ENCODE measurements around the gene ELP2.
"Not testable (repeated sequence)": the region's sequence is repeated elsewhere in the genome, so short reads cannot be mapped to it uniquely, and the experiment has no call there.

DNA sequence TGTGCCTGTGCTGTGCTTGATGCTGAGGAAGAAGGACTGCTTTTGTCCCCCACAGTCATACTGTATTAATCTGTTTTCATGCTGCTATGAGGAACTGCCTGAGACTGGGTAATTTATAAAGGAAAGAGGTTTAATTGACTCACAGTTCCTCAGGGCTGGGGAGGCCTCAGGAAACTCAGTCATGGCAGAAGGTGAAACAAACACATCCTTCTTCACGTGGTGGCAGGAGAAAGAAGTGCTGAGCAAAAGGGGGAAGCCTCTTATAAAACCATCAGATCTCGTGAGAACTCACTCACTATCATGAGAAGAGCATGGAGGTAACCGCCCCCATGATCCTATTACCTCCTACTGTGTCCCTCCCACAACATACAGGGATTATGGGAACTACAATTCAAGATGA, 38.6 kb downstream of the ELP2 start:
- TF ChIP-seq, protein P1, sequence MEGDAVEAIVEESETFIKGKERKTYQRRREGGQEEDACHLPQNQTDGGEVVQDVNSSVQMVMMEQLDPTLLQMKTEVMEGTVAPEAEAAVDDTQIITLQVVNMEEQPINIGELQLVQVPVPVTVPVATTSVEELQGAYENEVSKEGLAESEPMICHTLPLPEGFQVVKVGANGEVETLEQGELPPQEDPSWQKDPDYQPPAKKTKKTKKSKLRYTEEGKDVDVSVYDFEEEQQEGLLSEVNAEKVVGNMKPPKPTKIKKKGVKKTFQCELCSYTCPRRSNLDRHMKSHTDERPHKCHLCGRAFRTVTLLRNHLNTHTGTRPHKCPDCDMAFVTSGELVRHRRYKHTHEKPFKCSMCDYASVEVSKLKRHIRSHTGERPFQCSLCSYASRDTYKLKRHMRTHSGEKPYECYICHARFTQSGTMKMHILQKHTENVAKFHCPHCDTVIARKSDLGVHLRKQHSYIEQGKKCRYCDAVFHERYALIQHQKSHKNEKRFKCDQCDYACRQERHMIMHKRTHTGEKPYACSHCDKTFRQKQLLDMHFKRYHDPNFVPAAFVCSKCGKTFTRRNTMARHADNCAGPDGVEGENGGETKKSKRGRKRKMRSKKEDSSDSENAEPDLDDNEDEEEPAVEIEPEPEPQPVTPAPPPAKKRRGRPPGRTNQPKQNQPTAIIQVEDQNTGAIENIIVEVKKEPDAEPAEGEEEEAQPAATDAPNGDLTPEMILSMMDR (conservative IDR thresholded peaks at IDR 0.05; ENCODE audit: low read length): not testable (repeated sequence)
- not testable (repeated sequence) for TF ChIP-seq EZH2phosphoT487 (IDR thresholded peaks at IDR 0.05; ENCODE audit: borderline replicate concordance, low read depth, low read length)

Data from OCI-LY7 (cell line).